GM12892 (cell line): ENCODE data around the gene ARVCF.

Experiments used
- DNase-seq: peaks from one replicate; pipeline ENCODE4 v3.0.0; 2011; ENCODE audit not compliant: insufficient read length
- FAIRE-seq: peaks from 2 replicates; lab custom pipeline; 2011; peaks lifted over from hg19 to GRCh38; lab: Jason Lieb, UNC
- POLR2A ChIP-seq: IDR thresholded peaks from 2 replicates; pipeline ENCODE4 v1.6.1; 2011; ENCODE audit warnings: low read depth, low read length, control low read depth
- POLR2AphosphoS5 ChIP-seq: IDR thresholded peaks from 2 replicates; pipeline ENCODE4 v1.6.1; 2011; ENCODE audit warnings: low read depth, low read length, control low read depth
- TAF1 ChIP-seq: IDR thresholded peaks from 2 replicates; pipeline ENCODE4 v1.6.1; 2011; ENCODE audit warnings: low read depth, mild to moderate bottlenecking, control low read depth, low read length, borderline replicate concordance

The ARVCF gene

GRCh38 chr22:19998991-19999820 lies 17.4 kb downstream of the ARVCF start:
- no peak for FAIRE-seq
- no peak for DNase-seq
- no peak for TF ChIP-seq POLR2A

DNA sequence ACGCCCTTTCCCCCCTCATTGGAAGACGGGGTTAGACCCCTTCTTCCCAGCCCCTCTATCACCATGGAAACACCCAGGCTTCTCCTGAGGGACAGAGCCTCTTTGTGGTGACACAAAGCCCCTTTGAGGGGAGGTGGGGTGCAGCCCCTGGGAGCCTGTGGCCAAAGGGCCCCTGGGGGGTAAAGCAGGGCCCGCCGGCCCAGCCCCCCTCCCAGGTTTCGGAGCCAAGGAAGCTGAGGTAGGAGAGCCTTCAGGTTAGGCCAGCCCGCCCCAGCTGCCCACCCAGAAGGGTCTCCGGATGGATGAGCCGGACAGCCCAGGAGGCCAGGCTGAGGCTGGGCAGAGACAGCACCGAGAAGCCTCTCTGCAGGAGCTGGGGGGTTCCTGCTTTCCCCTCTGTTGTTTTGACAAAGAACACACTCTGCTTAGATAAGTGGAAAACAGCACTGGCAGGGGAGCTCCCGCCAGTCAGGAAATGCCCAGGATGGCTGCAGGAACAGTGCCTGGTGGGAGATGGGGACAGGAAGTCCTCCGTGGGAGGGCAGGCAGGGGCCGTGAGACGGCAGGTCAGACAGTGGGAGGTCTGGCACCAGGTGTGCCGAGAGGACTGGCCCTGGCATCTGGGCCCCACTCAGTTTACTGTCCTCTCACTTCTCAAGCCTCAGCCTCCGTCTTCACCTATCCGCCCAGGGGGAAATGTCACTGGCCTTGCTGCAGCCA lies 18.2 kb downstream of the ARVCF start:
- TF ChIP-seq TAF1, result no peak
- no peak for TF ChIP-seq POLR2AphosphoS5
- no peak for TF ChIP-seq POLR2A
- FAIRE-seq, result no peak
- no peak for DNase-seq

DNA sequence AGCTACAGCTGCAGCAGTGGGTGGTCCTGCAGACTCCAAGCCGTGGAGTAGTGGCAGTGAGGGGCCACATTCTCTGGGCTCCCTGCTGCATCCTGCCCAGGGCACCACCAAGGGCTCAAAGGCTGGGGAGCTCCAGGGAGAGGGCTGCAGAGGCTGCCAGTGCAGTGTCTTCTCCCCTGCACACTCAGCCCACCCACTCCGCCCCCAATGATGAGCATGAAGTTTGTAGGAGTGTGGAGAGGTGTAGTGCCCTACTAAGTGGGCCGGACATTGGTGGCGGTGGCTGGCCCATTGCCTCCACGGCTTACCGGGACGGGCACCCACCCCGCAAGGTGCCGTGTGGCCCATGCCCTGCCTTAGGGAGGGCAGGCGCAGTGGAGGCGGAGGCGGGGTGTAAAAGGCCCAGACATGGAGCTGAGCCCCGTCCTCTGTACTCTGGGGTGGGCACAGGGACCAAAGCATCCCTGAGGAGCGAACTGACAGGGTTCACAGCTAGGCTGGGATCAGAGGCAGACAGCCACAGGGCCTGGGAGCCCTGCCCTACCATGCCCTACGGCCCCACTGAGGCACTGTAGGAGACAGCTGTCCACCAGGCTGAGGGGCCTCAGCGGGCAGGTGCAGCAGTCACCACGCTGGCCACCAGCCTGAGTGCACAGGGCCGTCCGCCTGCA lies 18.9 kb downstream of the ARVCF start:
- no peak for DNase-seq
- no peak for FAIRE-seq
- TF ChIP-seq POLR2AphosphoS5 (no peak), TAF1 (no peak), POLR2A (no peak)

- no peak for FAIRE-seq
- no peak for DNase-seq
- no peak for TF ChIP-seq POLR2AphosphoS5
- TF ChIP-seq POLR2A, result no peak
- TF ChIP-seq TAF1, result no peak
Observed at GRCh38 chr22:19996694-19997384, 19.8 kb downstream of the ARVCF start.

- FAIRE-seq, result no peak
- DNase-seq, result no peak
- TF ChIP-seq TAF1, result no peak
Observed at GRCh38 chr22:19995611-19996339, 20.8 kb downstream of the ARVCF start.

- TF ChIP-seq POLR2A (no peak), TAF1 (no peak), POLR2AphosphoS5 (no peak)
- no peak for DNase-seq
- FAIRE-seq, result no peak
Observed at GRCh38 chr22:19994851-19995610, 21.6 kb downstream of the ARVCF start.

GRCh38 chr22:19993926-19994325 lies 22.7 kb downstream of the ARVCF start:
- DNase-seq (no peak), FAIRE-seq (no peak)
- TF ChIP-seq POLR2A (no peak), POLR2AphosphoS5 (no peak)

- FAIRE-seq (no peak), DNase-seq (no peak)
- TF ChIP-seq TAF1 (no peak), POLR2A (no peak), POLR2AphosphoS5 (no peak)
Observed at GRCh38 chr22:19992921-19993355, 23.7 kb downstream of the ARVCF start.

DNA sequence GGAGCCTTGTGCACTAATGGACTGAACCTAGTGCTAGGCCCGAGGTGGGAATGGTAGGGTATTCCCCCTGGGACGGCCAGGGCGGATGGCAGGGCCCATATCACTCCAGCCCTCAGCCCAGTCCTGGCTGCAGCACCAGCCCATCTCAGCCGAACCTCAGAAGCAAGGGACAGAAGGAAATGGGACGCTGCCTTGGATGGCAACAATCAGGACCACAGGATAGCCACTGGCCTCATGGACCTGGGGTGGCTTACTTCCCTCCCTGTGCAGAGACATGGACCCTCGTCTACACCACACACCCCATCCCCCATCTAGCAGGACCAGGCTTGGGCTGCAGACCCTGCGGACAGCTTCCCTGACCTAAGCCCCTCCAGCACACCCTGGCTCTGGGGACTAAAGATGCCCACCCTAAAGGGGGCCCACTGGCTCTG lies 24.1 kb downstream of the ARVCF start:
- no peak for FAIRE-seq
- no peak for TF ChIP-seq TAF1
- no peak for TF ChIP-seq POLR2A
- TF ChIP-seq POLR2AphosphoS5, result no peak
- no peak for DNase-seq

GRCh38 chr22:19991645-19992451 lies 24.8 kb downstream of the ARVCF start:
- FAIRE-seq (no peak), DNase-seq (no peak)
- no peak for TF ChIP-seq TAF1
- no peak for TF ChIP-seq POLR2AphosphoS5
- no peak for TF ChIP-seq POLR2A
